PFSK-1 (cell line): ENCODE data around the gene RSPO4.

Experiments
- FOXP2 ChIP-seq: optimal IDR thresholded peaks from 2 replicates; pipeline ENCODE3; 2011; ENCODE audit warnings: borderline replicate concordance, control low read depth, inconsistent platforms; ENCODE audit not compliant: insufficient read depth; ENCODE audit errors: extremely low read length, extremely low read depth
- POLR2AphosphoS5 ChIP-seq: IDR thresholded peaks from 2 replicates; pipeline ENCODE4 v1.6.1; 2012; ENCODE audit warnings: low read depth, mild to moderate bottlenecking, control low read depth, low read length, moderate library complexity
- SIN3A ChIP-seq: IDR thresholded peaks from 2 replicates; pipeline ENCODE4 v1.6.1; 2012; ENCODE audit warnings: mild to moderate bottlenecking, low read length, moderate library complexity, borderline replicate concordance; ENCODE audit not compliant: insufficient read depth
- TAF1 ChIP-seq: IDR thresholded peaks from 2 replicates; pipeline ENCODE4 v1.6.1; 2012; ENCODE audit warnings: low read length, control low read depth, borderline replicate concordance; ENCODE audit not compliant: insufficient read depth
- TF ChIP-seq, protein P1 (sequence below), 2 experiments: IDR thresholded peaks; 2 replicates each; pipeline versions ENCODE4 v1.6.1 to v1.8.0; 2011 to 2012; ENCODE audit warnings: low read depth in 2 of 2, low read length in 2 of 2, control low read depth in 1 of 2, inconsistent platforms in 1 of 2, mild to moderate bottlenecking in 1 of 2, moderate library complexity in 1 of 2; ENCODE audit not compliant: insufficient read depth in 1 of 2

The RSPO4 gene

DNA sequence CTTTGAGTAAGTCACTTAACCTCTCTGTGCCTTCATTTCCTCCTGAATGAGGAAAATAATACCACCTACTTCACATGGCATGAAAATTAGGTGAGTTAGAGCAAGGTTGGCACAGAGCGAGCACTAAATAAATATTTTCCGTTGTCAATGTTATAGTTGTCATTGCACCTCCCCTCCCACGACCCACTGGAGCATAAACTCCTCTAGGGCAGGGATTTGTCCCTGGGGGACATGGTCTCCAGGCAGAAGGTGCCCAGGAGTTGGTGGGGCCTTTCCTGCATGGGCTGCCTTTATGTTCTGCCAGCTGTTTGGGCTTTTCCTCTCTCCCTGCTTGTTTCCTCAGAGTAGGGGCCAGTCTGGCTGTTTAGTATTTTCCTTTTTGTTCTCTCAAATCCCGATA is 84.7 kb downstream of the RSPO4 start:
- TF ChIP-seq FOXP2 (no peak), SIN3A (no peak), POLR2AphosphoS5 (no peak), TAF1 (no peak)
- TF ChIP-seq, protein P1, sequence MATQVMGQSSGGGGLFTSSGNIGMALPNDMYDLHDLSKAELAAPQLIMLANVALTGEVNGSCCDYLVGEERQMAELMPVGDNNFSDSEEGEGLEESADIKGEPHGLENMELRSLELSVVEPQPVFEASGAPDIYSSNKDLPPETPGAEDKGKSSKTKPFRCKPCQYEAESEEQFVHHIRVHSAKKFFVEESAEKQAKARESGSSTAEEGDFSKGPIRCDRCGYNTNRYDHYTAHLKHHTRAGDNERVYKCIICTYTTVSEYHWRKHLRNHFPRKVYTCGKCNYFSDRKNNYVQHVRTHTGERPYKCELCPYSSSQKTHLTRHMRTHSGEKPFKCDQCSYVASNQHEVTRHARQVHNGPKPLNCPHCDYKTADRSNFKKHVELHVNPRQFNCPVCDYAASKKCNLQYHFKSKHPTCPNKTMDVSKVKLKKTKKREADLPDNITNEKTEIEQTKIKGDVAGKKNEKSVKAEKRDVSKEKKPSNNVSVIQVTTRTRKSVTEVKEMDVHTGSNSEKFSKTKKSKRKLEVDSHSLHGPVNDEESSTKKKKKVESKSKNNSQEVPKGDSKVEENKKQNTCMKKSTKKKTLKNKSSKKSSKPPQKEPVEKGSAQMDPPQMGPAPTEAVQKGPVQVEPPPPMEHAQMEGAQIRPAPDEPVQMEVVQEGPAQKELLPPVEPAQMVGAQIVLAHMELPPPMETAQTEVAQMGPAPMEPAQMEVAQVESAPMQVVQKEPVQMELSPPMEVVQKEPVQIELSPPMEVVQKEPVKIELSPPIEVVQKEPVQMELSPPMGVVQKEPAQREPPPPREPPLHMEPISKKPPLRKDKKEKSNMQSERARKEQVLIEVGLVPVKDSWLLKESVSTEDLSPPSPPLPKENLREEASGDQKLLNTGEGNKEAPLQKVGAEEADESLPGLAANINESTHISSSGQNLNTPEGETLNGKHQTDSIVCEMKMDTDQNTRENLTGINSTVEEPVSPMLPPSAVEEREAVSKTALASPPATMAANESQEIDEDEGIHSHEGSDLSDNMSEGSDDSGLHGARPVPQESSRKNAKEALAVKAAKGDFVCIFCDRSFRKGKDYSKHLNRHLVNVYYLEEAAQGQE (IDR thresholded peaks at IDR 0.05; ENCODE audit: insufficient read depth in 1 of 2, low read depth in 2 of 2, low read length in 2 of 2) = no peak

DNA sequence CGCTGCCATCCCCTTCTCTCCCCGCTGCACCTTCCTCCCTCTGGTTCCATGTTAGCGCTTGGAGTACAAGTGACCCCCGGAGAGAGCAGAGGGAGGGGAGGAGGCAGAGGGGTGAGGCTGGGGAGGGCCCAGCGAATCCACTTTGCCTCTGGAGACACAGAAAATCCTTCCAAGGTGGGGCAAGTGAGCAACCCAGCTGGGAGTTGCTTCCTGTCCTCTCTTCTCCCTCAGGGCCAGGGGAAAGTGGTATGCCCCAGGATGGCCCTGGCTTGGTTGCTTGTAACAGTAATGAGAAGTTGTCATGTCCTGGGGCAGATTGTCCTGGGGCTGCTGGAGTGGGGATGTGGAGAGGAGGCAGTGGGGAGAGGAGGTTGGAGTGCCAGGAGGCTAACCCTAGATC is 85.3 kb downstream of the RSPO4 start:
- TF ChIP-seq SIN3A = no peak
- TF ChIP-seq, protein P1 (IDR thresholded peaks at IDR 0.05; ENCODE audit: insufficient read depth in 1 of 2, low read depth in 2 of 2, low read length in 2 of 2) = no peak
- no peak for TF ChIP-seq POLR2AphosphoS5
- no peak for TF ChIP-seq TAF1
- no peak for TF ChIP-seq FOXP2

DNA sequence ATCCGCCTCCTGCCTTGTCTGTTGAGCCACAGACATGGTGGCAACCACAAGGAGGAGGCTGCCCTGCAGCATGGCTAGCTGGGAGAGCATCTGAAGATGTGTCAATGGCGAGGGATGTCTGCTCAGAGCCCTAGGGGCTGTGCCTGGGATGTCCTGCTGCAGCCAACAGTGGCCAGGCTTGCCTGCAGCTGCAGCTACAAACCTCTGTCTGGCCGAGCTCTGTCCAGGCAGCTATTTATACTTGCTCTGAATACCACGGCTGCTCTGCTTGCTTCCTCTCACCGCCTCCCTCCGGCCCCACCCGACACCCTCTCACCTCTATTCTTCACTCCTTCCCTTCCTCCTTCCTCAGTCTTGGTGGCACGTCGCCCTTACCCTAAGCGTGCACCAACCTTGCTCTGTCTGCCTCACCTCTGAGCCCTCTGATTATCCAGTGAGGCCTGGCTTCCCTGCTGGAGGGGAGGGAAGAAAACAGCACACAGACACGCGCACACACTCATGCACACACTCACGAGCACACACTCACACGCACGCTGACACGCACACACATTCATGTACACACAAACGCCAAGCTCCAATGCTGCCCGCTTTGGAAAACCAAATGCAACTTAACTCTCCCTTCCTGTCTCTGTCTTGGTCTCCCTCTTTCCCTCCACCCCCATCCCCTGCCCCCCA is 85.8 kb downstream of the RSPO4 start, which contains the start of gene ANGPT4:
TSS of gene ANGPT4 (minus strand) at position 210 of the 675 bp plus-strand sequence. CDS start at position 90, 120 bp downstream.
- no peak for TF ChIP-seq SIN3A
- TF ChIP-seq, protein P1 (IDR thresholded peaks at IDR 0.05; ENCODE audit: insufficient read depth in 1 of 2, low read depth in 2 of 2, low read length in 2 of 2) = no peak
- TF ChIP-seq TAF1 = no peak
- TF ChIP-seq POLR2AphosphoS5 = no peak
- no peak for TF ChIP-seq FOXP2

DNA sequence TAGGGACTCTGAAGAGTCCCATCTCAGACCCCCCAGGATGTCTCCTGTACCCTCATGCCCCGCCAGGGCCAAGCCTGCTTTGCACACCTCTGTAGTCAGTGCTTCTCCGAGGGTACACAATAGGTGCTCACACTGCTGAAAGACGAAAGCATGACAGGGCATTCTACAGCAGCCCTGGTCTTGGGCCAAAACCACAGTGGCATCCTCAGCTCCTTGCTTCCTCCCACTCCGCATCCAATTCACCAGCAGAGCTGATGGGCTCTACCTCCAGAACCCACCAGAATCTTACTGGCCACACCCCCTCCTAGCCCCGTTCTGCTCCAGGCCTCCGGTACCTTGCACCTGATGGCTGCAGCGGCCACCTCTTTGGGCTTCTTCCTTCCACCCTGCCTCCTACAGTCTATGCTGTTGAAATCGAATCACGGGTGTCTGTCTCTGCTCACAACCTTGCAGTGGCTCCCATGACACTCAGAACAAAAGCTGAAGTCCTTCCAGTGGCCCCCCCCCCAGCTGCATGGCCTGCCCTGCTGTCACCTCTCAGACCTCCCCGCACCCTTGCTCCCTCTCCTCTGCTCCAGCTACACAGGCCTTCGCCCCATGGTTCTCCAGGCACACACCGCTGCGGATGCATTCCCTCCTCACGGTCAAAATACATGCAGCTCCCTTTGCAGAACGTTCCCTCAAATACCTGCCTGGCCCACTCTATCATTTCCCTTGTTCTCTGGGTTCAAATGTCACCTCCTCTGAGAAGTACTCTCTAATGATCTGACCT is 87.2 kb downstream of the RSPO4 start:
- no peak for TF ChIP-seq TAF1
- TF ChIP-seq, protein P1 (IDR thresholded peaks at IDR 0.05; ENCODE audit: insufficient read depth in 1 of 2, low read depth in 2 of 2, low read length in 2 of 2) = no peak
- no peak for TF ChIP-seq POLR2AphosphoS5
- no peak for TF ChIP-seq FOXP2
- no peak for TF ChIP-seq SIN3A
